Activated naive CD4-positive, alpha-beta T cell treated with anti-CD3 and anti-CD28 coated beads, Interleukin-2, amount 50 U/mL, for 16 hours (primary cell): ENCODE data around the gene ITGB2.
"Not testable (repeated sequence)": the region's sequence is repeated elsewhere in the genome, so short reads cannot be mapped to it uniquely, and the experiment has no call there.

Experiments used
- DNase-seq: peaks from one replicate; pipeline ENCODE4 v3.0.0-alpha.2; 2020

The ITGB2 gene

DNA sequence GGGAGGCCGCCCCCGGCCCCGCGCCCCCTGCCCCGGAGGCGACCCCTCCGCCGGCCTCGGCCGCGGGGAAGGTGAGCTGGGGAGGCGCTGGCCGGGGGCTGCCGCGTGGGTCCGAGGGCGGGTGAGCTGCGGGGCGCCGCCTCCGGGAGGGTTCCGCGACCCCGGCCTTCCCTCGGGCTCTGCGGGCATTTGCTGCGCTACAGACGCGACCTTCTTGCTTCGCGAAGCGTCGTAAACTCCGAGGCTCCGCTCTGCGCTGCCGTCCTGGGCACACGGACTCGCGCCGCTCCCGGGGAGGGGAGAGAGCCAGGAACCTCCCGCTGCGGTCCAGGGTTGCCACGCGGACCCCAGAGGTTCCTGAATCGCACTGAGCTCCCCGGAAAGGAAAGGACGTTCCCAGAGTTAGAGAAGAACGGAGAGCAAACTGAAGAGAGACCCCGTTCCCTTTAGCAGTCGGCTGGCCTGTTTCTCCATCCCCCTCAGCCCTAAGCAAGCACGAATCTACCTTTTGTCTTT lies 19.5 kb upstream of the ITGB2 start:
- DNase-seq, result no peak

DNA sequence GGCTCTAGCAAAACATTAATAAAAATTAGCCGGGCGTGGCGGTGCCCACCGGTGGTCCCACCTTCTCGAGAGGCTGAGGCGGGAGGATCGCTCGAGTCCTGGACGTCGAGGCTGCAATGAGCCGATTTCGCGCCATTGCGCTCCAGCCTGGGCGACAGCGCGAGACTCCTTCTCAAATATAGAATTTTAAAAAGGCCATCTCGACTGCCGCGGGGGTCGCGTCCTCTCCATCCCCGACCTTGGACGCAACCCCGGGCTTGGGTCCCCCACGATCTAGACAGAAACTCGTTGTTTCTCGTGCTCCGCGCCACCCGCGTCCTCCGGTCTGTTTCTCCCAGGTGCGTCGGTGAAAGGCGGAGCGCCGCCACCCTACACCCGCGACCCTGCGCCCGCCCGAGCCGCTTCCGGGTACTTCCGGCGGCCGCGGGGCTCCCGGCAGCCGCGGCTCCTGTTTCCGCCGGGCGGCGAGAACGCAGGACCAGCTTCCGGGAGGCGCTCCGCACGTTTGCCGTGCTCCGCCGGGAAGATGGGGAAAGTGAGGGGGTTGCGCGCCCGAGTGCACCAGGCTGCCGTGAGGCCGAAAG lies 18.9 kb upstream of the ITGB2 start, which contains the start of gene SLX9:
Gene SLX9 (plus strand): TSS at position 498 of the 584 bp plus-strand sequence. CDS start 29 bp downstream, at position 527.
- DNase-seq, result peak; percentile 86

DNA sequence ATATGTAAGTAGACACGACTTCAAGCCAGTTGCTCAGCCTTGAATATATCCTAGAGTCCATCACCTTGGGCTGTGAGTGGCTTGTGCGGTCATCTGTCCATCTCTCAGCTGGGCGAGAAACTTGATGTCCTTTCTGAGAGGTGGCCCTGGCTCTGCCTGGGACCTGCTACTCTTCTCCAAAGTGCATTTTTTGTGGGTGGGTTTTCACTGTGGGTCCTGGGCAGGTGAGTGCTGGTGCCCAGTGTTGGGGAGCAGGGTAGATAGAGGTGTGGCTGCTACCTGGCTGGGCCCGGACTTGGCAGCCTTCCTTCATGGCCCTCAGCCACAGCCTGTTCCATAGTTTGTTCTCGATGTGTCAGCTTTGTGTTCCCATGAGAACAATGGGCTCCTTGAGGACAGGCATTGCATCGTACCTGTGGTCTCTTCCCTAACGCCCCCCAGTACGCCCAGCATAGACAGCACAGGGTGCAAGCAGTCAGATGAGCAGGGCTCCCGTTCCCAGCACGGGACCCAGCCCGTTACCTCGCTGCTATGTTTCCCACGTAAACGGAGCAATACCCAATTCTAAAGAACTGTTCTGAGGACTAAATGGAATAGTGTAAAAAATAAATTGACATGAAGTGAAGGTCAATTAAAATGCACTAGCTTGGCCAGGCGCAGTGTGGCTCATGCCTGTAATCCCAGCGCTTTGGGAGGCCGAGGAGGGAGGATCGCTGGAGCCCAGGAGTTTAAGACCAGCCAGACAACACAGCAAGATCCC lies 18.3 kb upstream of the ITGB2 start:
- no peak for DNase-seq

DNA sequence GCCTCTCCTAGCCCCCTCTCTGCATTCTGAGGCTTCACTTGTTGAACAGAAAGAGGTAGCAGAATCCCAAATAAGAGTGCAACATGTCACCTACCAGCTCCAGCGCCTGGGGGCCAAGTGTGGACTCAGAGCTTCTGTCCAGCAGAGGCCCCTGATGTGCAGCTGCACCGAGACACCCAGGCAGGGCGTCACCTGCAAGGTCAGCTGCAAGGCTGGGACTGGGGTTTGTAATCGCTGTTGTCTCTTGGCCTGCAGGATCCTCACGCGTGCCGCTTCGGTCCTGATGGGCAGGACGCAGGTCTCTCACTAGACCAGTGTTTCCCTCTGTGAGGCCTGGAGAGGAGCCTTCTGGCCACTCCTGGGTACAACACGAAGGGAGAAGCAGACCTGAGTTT lies 14.8 kb upstream of the ITGB2 start:
- no peak for DNase-seq

DNA sequence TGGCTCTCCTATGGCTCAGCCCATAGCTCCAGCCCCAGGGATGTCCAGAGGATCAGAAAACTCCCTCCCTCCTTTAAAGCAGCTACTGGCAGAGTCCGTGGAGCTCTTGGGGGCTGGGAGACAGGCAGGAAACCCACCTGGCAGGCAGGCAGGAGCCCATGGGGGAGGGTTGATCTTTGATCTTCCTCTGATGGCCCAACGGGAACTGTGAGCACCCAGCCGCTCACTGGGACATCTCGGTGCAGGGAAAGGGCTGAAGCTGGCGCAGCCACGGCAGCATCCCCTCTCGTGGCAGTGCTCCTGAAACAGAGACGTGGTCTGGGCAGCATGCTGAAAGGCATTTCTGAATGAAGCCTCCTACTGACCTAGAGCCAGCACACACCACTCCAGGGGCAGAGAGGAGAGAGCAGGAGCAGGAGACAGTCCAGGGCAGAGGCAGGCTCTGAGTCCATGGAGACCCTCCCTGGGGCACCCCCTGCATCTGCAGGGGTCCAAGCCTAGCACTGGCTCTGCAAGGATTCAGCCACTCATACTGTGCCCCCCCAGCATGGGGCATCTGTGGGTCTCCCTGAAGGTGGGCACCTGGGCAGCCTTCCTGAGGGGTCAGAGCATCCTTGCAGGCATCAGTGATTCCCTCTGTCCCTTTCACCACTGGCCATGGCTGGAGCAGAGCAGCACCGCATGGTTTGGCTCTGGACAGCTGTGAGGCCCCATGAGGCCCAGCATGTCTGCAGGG lies 14.3 kb upstream of the ITGB2 start:
- no peak for DNase-seq

DNA sequence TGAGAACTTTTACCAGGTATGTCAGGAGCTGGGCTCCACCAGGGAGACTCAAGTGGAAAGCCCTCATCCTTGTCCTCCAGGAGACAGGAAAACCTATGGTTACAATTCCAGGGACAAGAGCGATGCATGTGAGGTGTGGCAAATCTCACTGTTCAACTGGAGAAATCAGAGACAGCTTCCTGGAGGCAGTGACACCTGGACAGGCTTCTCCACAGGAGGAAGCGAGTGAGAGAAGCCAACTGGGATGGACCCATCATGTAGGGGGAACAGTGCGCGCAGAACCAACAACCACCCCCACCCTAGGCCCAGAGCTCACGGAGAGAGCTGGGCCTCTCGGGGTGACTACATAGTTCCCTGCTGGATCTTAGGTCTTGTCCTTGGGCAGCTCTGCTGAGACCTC lies 13.6 kb upstream of the ITGB2 start:
- DNase-seq, result no peak

DNA sequence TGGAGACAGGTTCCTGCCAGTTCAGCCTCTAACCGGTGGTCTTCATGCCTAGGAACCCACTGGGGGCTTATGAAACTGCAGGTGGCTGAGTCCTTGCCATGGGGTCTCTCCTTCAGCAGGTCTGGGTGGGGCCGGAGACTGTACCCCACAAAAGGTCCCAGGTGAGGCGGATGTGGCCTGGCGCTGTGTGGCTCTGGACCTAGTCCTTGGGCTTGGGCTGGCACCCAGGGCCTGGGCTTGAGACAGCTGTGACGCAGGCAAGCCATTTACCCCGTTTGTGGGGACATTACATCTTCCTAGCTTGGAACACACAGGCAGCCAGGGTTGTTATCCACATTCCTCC lies 13.2 kb upstream of the ITGB2 start:
- no peak for DNase-seq

DNA sequence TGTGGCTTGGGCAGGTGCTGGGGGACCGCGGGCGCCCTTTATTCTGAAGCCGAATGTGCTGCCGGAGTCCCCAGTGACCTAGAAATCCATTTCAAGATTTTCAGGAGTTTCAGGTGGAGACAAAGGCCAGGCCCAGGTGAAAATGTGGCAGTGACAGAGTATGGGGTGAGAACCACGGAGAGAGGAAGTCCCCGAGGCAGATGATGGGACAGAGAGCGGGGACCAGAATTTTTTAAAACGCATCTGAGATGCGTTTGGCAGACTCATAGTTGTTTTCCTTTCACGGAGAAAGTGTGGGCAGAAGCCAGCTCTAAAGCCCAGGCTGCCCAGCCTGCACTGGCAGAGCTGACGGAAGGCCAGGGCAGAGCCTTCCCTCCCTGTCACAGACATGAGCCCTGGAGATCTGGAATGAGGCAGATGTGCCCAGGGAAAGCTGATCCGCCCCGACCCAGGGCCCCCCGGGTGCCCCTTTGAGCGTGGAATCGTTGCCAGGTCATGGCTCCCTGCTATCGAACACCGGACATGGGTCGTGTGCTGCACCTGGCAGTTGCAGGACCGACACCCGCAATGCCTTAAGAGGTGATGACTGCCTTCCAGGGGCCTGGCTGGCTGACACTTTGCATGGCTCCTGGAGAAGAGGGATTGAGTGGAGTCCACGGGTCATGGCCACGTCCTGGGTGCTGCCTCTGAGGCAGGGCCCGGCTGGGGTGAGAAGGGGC lies 12.7 kb upstream of the ITGB2 start:
- DNase-seq, result no peak

DNA sequence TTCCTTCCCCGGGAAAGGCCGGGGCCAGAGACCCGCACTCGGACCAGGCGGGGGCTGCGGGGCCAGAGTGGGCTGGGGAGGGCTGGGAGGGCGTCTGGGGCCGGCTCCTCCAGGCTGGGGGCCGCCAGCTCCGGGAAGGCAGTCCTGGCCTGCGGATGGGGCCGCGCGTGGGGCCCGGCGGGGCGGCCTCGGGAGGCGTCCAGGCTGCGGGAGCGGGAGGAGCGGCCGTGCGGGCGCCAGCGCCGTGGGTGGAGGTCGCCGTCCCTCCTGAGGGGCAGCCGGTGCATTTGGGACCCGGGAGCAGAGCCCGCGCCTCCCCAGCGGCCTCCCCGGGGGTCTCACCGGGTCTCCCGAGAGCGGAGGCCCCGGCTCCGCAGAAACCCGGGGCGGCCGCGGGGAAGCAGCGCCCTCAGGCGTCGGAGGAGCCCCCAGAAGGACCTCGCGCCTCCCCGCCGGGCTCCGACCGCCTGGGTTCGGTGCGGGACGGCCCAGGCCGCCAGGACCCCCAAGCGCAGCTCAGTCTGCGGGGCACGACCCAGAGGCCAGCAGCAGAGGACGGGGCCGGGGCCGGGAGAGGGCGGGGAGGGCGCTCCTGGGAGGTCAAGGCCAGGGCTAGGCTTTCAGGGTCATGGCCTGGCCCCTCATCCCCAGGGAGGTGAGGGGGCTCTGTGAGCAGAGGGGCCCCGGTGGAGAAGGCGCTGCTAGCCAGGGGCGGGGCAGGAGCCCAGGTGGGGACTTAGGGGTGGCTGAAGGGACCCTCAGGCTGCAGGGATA lies 11.9 kb upstream of the ITGB2 start:
- DNase-seq, result peak; percentile 80

DNA sequence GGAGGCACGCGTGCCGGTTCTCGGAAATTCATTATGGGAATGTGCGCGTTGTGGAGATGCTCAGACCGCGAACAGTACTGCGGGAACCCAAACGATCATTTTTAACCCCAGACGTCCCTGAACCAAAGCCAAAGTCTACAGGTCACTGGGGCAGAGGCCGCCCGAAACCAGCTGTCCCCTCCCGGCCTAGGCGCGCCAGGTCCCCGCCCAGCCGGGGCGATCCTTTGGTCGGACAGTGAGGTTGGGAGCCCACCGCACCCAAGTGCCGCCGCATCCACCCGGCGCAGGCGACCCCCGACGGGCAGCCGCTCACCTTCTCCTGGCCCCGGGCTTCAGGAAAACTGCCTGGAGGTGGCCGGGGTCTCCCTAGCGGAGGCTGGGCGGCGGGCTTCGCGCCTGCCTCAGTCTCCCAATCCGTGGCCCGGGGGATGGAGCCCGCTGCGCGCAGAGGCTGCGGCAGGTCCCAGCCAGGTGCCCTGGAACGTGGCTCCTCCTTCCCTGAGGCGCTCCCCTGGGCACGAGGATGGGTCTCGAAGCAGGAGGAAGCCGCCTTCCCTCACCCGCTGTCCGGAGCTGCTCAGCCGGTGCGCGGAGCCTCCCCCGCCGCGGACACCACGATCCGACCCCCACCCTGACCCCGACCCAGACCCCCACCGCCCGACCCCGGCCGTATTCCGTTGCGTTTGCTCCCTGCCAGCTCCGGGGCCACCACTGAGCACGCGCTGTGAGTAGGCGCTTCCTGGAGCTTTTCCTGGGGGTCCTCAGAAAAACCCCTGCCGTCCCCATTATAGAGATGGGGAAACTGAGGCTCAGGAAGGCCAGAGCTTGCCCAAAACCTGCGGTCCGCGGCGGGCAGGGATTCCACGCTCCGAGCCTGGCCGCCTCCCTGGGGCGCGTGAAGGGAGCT lies 11.1 kb upstream of the ITGB2 start:
- no peak for DNase-seq

DNA sequence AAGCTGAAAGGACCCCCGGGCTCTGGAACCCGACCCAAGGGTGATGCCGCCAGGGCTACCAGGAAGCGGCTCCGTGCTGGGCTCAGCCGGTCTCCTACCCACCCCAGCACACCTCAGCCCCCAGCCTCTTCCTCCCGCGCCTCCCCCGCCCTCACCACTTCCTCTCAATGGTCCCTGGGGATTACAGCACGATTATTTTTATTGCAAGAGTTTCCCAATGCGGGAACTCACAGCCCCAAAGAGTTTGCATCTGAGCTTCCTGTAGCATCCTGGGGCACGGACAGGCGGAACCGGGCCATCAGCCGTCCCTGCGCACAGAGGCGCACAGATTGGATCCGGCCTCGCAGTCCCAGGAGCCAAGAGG lies 10.4 kb upstream of the ITGB2 start:
- no peak for DNase-seq

DNA sequence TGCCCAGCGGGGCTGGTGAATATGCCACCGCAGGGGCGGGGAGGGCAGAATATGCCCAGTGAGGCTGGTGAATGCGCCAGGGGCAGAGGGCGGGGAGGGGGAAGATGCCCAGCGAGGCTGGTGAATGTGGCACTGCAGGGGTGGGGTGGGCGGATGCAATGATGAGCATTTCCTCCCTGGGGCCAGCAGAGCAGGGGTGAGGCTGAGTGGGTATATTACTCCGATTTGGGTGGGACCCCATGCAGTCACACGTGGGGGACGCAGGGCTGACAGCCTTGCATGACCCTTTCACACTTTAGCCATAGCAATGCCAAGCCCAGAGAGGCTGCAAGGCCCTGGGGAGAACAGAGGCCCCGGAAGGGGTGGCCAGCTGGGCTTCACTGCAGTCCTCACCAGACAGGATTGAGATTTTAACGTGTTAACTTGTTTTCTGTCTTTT lies 9.9 kb upstream of the ITGB2 start:
- peak; percentile 65 for DNase-seq

DNA sequence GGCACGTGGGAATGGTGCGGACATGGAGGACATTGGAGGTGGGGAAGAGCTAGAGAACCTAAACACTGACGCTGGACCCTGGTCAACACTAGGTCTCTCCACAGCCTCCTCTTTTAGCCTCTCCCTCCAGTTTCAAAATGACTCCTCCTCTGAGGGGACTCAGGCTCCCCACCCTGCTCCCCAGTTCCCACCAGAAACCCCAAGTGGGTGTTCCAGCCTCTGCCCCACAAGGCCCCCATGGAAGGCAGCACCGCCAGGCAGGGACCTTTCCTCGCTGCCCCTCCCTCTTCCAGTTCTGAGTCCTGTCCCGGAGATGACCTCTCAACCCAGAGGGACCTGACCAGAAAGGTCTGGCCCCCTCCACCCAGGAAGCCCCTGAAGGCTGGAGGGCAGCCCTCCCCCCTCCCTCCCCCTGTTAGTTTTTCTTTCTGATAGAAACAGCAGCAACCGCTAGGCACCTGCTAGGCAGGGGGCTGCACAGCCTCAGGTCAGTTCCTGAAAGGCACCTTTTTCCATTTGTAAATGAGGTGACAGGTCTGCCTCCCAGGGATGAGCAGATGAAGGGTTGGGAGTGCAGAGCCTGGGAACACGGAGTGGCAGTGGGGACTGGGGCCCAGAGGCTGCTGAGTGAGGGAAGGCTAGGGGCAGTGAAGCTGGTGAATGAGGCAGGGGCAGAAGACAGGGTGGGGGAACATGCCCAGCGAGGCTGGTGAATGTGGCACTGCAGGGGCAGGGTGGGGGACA lies 9.3 kb upstream of the ITGB2 start:
- no peak for DNase-seq

DNA sequence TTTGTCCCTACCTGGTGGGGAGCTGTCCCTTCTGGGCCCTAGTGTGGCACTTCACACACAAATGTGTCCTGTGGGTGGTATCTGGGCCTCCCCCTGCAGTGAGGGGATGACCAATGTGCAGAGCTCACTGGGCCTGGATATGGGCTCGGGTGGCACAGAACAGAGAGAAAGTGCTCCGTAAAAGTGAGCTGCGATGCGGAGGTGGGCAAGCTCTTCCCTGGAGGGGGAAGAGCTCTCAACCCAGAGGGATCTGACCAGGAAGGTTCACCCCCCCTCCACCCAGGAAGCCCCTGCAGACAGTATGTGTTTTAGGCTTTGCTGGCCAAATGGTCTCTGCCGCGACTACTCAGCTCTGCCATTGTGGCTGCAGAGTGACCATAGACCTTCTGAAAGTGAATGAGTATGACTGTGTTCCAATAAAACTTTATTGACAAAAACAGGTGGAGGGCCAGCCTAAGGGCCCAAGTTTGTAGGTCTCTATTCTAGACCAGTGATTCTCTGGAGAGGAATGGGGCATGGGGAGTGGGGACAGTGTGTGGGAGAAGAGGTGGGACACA lies 8.6 kb upstream of the ITGB2 start:
- no peak for DNase-seq

DNA sequence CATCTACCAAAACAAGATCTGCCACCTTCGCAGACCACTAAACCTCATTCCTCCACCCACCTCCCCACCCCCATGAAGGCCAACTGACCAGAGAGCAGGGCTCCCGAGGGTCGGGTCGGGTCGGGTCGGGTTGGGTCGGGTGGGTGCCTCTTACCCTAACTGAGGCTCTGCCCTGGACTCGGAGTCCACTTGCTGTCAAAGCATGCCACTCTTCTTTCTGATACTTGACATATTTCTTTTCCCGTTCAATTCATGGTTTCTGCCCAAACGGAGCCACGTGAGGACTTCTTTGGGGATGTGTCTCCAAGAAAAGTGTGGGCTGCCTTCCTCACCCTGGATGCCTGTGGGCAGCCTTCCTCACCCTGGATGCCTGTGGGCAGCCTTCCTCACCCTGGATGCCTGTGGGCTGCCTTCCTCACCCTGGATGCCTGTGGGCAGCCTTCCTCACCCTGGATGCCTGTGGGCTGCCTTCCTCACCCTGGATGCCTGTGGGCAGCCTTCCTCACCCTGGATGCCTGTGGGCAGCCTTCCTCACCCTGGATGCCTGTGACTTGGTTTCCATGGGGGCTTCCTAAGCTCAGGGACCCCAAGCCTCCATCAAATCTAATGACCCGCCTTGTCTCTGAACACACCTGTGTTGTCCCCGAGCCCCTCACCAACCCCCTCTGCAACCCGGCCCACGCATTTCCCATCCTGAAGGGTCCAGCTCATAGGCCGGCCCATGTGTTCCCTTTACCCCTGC lies 8.0 kb upstream of the ITGB2 start:
- not testable (repeated sequence) for DNase-seq

DNA sequence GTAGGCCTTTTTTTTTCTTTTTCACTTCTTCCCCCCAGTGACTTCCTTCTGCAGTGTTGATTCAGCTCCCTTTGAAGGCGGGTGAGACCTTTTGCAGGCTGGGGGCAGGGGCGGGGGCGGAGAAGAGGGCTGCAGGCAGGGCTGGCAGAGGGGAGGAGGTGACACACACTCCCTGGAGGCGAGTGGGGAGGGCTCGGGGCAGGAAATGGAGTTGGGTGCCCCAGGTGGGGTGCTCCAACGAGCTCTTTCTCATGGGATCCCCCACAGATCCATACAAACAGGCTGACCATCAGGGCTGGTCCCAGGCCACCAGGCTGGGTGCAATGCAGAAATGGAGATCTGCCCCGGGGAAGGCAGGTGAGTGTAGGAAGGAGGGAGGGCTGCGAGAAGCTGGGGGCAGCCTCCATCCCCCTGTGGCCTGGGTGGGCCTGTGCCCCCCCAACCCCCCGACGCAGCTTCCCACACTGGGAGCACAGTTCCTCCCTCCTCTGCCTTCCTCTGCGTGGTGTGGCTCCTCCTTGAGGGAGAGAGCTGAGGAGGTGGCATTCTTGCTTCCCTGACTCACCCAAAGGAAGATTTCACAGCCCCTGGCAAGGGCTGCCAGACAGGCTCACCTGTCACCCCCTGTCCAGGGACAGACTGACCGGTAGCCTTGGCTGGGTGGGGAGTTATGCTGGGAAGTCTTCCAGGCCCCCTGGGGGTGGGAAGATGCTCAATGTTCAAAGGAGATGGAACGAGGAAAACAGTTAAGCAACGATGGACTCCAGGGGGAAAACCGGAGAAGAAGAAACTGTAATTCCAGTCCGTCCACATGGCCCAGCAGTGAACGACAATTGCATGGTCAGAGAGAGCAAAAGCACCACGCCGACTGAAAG lies 7.1 kb upstream of the ITGB2 start:
- DNase-seq, result peak; percentile 93

DNA sequence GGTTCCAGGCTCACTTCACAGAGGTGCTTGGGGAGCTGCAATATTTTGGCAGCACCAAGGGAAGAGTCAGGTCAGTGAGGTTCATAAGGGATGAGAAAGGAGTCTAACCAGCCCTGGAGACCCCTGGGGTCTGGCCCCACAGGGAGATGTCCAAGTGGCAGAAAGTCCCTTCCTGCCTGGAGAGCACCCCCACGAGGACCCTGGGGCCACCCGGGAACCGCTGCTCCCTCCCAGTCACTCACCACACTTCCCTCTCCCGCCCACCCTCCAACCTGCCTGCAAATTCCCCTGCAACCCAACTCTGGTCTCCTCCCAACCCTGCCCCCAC lies 6.5 kb upstream of the ITGB2 start:
- no peak for DNase-seq

DNA sequence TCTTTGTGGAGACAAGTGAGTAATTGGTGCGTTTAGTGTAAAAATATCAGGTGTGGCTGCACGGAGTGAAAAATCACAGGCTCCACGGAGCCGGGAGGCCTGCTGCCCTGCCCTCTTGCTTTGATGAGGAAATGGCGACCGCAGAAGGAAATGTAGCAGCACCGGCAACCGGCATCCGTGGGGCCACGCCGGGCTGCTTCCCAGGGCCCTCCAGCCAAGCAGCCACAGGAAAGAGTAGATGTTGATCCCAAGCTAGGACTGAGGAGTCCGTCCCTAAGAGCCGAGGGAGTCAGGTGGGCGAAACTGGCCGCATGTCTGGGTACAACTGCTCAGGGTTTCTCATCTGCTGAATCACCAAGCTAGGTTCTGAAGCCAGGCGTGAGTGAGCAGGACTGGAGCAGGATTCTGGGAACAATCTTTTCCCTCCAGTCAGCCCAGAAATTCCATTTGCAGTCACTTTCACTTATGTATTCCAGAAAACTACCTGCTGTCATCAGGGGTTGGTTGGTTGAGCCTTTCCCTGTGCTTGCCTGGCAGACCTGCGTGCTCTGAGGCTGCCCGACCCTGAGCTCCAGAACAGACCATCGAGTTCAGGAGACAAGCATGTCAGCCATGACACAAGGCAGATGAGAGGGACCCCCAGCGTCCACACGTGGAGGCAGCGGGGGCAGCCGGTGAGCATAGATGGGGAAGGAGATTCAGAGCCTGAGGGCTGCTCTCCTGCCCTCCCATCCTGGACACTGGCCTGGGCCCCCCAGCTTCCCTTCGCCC lies 5.8 kb upstream of the ITGB2 start:
- DNase-seq, result no peak
